HEK293T (cell line): ENCODE measurements around the gene MSLN.

ENCODE experiments used
- CTCF ChIA-PET: fragments of 350-600 bp; formaldehyde crosslinking; extraction: SDS; loops from one replicate; lab custom pipeline; 2021; ENCODE audit warnings: antibody characterized with exemption, inconsistent platforms; lab: Yijun Ruan, JAX
- POLR2A ChIA-PET: fragments of 350-600 bp; formaldehyde crosslinking; extraction: SDS; loops from one replicate; lab custom pipeline; 2020; ENCODE audit warnings: antibody characterized with exemption, inconsistent platforms; lab: Yijun Ruan, JAX
- DNase-seq: peaks from one replicate; pipeline ENCODE4 v3.0.0; 2012; ENCODE audit warnings: mixed read lengths; ENCODE audit errors: extremely low spot score
- ARNT ChIP-seq: fragments of 450-650 bp; IDR thresholded peaks from 2 replicates; pipeline ENCODE4 v1.6.1; 2017; ENCODE audit warnings: mild to moderate bottlenecking
- BHLHE40 ChIP-seq: fragments of 450-650 bp; IDR thresholded peaks from 2 replicates; pipeline ENCODE4 v1.6.1; 2016; ENCODE audit warnings: mild to moderate bottlenecking, moderate library complexity, borderline replicate concordance
- CTBP1 ChIP-seq: fragments of 450-650 bp; IDR thresholded peaks from 2 replicates; pipeline ENCODE4 v1.6.1; 2016; ENCODE audit warnings: borderline replicate concordance
- ELF4 ChIP-seq: fragments of 450-650 bp; IDR thresholded peaks from 2 replicates; pipeline ENCODE4 v1.6.1; 2017; ENCODE audit warnings: antibody characterized with exemption
- FOXA1 ChIP-seq: fragments of 450-650 bp; IDR thresholded peaks from 2 replicates; pipeline ENCODE4 v1.6.1; 2016; ENCODE audit warnings: mild to moderate bottlenecking
- FOXK2 ChIP-seq: fragments of 450-650 bp; IDR thresholded peaks from 2 replicates; pipeline ENCODE4 v1.6.1; 2016; ENCODE audit warnings: mild to moderate bottlenecking
- FOXM1 ChIP-seq: fragments of 450-650 bp; IDR thresholded peaks from 2 replicates; pipeline ENCODE4 v1.6.1; 2017; ENCODE audit warnings: mild to moderate bottlenecking, borderline replicate concordance
- HDGF ChIP-seq: fragments of 450-650 bp; IDR thresholded peaks from 2 replicates; pipeline ENCODE4 v1.6.1; 2017; ENCODE audit warnings: antibody characterized with exemption, borderline replicate concordance
- L3MBTL2 ChIP-seq: fragments of 450-650 bp; conservative IDR thresholded peaks from 2 replicates; pipeline ENCODE4 v1.6.1; 2016; ENCODE audit warnings: mild to moderate bottlenecking
- LEF1 ChIP-seq: fragments of 450-650 bp; IDR thresholded peaks from 2 replicates; pipeline ENCODE4 v1.6.1; 2017; ENCODE audit warnings: mild to moderate bottlenecking, borderline replicate concordance
- NFRKB ChIP-seq: fragments of 450-650 bp; IDR thresholded peaks from 2 replicates; pipeline ENCODE4 v1.6.1; 2016; ENCODE audit warnings: mild to moderate bottlenecking, moderate library complexity
- SP1 ChIP-seq: fragments of 450-650 bp; IDR thresholded peaks from 2 replicates; pipeline ENCODE4 v1.6.1; 2017
- SUZ12 ChIP-seq: fragments of 450-650 bp; IDR thresholded peaks from 2 replicates; pipeline ENCODE4 v1.6.1; 2016; ENCODE audit warnings: mild to moderate bottlenecking
- TARDBP ChIP-seq: fragments of 450-650 bp; IDR thresholded peaks from 2 replicates; pipeline ENCODE4 v1.6.1; 2016
- ZNF384 ChIP-seq: fragments of 450-650 bp; IDR thresholded peaks from 2 replicates; pipeline ENCODE4 v1.6.1; 2016
- TF ChIP-seq, protein P1 (sequence below): fragments of 450-650 bp; IDR thresholded peaks from 2 replicates; pipeline ENCODE4 v1.6.1; 2016

The MSLN gene

DNA sequence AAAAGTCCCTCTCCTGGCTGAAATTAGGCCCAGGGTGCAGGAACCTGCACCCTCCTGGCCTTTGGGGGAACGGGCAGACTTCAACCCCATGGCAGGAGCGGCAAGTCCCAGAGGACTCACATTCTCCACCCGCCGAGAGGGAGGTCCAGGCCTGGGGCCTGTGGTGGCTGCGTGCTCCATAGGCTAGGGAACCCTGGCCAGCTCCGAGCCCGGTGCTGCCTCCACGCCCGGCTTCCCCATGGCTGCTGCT lies 34.4 kb upstream of the MSLN start:
- no peak for DNase-seq
- POLR2A ChIA-PET, result interaction anchor here (1.2 to 5.0 kb wide), 5 partner anchors 8 to 58 kb away, joined by 3 to 27 read pairs (median 5); partner anchors contain the start of genes CIAO3 and METRN
- CTCF ChIA-PET, result interaction anchor here (1.6 kb wide), 1 partner anchor 16 kb away, joined by 6 read pairs; no protein-coding TSS in a partner anchor
- TF ChIP-seq FOXA1, result no peak
- no peak for TF ChIP-seq L3MBTL2
- TF ChIP-seq NFRKB, result no peak
- TF ChIP-seq, protein P1, sequence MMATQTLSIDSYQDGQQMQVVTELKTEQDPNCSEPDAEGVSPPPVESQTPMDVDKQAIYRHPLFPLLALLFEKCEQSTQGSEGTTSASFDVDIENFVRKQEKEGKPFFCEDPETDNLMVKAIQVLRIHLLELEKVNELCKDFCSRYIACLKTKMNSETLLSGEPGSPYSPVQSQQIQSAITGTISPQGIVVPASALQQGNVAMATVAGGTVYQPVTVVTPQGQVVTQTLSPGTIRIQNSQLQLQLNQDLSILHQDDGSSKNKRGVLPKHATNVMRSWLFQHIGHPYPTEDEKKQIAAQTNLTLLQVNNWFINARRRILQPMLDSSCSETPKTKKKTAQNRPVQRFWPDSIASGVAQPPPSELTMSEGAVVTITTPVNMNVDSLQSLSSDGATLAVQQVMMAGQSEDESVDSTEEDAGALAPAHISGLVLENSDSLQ, result no peak
- TF ChIP-seq FOXM1, result no peak
- TF ChIP-seq FOXK2, result no peak
- TF ChIP-seq SP1, result no peak
- no peak for TF ChIP-seq ELF4
- TF ChIP-seq SUZ12, result no peak
- TF ChIP-seq BHLHE40, result no peak
- no peak for TF ChIP-seq CTBP1
- no peak for TF ChIP-seq TARDBP
- TF ChIP-seq HDGF, result no peak
- no peak for TF ChIP-seq ARNT
- TF ChIP-seq LEF1, result no peak

DNA sequence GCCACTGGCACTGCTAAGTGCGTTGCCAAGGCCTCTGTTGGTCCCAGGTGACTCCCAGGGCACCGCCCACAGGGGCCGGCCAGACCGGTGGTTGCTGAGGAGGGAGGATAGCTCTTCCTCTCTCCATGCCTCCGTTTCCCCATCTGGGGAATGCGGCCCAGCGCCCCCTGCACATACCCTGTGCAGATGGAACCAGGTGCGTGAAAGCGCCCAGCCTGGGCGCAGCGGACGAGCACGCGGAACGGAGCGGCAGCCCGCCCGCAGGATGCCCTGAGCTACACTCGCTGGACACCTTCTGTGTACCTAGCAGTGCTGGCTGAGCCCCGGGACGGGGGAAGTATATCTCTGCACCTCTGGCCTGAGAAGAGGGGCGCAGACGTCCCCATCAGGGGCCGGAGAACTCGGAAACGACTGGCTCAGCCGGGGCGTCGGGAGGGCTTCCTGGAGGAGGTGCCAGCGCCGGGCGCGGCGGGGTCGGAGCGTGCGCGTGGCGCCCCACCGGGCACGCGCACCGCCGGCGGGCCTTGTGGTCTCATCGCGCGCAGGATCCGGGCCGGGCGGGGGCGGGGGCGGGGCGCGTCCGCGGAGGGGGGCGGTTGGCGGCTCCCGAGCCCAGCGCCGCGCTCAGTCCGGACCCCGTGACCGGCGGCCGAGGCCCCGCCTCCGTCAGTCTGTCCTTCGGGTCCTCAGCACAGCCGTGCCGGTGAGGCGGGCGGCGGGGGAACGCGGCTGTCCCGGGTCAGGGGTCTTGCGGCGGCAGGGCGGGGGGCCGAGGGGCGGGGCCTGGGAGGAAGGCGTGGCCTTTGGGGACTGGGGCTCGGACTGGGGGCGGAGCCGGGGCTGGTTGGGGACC lies 33.9 kb upstream of the MSLN start, which contains the start of the genes CCDC78 and HAGHL:
Gene CCDC78 (minus strand): TSS at position 6 of the 853 bp plus-strand sequence. CDS start 76 bp downstream, outside the sequence.
Gene HAGHL (plus strand): TSS at position 669 of the 853 bp plus-strand sequence. CDS start 404 bp downstream, outside the sequence.
- CTCF ChIA-PET, result interaction anchor here (1.6 kb wide), 1 partner anchor 17 kb away, joined by 6 read pairs; no protein-coding TSS in a partner anchor
- DNase-seq, result peak; percentile 66
- POLR2A ChIA-PET, result interaction anchor here (1.3 to 5.0 kb wide), 4 partner anchors 11 to 58 kb away, joined by 4 to 27 read pairs (median 9); partner anchors contain the start of genes CIAO3 and METRN
- TF ChIP-seq ELF4 (no peak), L3MBTL2 (no peak), SUZ12 (no peak), TARDBP (no peak)

DNA sequence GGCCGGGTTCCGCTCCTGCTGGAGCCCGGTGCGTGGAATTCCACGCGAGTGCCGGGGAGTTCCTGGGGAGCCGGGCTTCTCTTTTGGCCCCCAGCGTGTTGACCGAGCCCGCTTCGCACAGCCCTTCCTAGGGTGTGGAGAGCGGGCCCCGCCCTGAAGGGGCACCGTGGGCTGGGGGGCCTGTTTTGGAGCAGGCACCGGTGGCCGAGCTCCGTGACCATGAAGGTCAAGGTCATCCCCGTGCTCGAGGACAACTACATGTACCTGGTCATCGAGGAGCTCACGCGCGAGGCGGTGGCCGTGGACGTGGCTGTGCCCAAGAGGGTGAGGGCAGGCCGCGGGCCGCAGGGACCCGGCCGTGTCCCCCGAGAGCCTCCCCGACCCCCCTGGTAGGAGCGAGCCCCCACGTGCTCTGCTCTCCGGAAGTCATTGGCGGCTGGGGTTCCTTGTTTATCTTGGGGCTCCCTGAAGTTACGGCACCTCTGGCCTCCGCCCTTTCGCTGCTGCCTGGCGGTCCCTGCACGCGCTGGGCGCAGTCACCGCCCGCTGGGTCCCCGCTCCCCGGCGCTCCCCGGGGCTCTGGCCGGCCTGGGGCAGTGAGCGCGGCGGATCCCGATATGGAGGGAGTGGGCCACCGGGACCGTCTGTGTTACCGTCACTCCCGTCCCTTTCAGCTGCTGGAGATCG lies 33.1 kb upstream of the MSLN start:
- DNase-seq, result no peak
- ChIA-PET POLR2A (interaction anchor here (1.4 to 5.0 kb wide), 5 partner anchors 7 to 17 kb away, joined by 3 to 47 read pairs (median 12); partner anchors contain the start of genes ANTKMT, CIAO3 and METRN), CTCF (interaction anchor here (1.0 kb wide), 1 partner anchor 8 kb away, joined by 4 read pairs; no protein-coding TSS in a partner anchor)
- TF ChIP-seq TARDBP, result peak; percentile 80
- no peak for TF ChIP-seq ARNT
- no peak for TF ChIP-seq LEF1
- no peak for TF ChIP-seq BHLHE40

DNA sequence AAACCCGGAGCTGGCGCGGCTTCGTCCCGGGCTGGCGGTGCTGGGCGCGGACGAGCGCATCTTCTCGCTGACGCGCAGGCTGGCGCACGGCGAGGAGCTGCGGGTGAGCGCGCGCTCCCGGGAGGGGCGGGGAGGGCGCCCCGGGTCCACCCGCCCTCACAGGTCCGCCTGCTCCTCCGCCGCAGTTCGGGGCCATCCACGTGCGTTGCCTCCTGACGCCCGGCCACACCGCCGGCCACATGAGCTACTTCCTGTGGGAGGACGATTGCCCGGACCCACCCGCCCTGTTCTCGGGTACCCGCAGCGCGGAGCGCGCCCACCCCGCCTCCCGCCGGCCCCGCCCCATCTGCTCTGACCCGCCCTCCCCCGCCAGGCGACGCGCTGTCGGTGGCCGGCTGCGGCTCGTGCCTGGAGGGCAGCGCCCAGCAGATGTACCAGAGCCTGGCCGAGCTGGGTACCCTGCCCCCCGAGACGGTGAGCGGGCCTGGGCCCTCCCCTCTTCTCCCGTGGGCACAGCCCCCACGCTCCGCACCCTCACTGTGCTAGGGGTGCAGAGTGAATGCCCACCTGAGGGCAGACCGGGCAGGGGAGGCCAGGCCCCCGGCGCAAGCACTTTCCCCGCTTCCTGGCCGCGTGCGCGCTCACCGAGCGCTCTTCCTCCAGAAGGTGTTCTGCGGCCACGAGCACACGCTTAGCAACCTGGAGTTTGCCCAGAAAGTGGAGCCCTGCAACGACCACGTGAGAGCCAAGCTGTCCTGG lies 32.2 kb upstream of the MSLN start:
- DNase-seq, result peak; percentile 69

DNA sequence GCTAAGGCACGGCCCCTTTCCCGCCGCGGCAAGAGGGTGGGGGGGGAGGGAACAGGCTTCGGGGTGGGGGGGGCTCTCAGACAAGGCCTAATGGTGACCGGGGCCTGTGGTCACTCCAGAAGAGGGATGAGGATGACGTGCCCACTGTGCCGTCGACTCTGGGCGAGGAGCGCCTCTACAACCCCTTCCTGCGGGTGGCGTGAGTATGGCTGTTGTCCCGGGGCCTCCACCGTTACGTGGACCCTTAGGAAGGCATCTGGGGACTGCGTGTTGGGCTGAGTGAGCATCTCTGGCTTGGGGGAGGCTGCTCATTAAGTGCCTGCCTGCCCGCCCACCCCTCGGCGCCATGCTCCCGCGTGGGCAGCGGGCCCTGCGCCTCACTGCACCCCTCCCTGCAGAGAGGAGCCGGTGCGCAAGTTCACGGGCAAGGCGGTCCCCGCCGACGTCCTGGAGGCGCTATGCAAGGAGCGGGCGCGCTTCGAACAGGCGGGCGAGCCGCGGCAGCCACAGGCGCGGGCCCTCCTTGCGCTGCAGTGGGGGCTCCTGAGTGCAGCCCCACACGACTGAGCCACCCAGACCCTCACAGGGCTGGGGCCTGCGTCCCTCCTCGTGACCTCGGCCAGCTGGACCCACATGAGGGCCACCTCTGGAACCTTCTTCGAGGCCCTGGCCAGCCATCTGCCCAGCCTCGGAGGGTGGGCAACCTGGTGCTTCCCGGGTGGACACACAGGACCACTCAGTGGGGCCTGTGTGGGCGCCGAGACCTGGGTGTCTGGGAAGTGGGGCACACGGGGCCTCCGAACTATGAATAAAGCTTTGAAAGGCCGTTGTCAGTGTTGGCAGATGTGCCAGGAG lies 31.4 kb upstream of the MSLN start:
- no peak for DNase-seq
- CTCF ChIA-PET, result interaction anchor here (0.7 to 1.0 kb wide), 2 partner anchors 56 to 572 kb away, joined by 3 to 4 read pairs; no protein-coding TSS in a partner anchor
- POLR2A ChIA-PET, result interaction anchor here (1.0 to 5.0 kb wide), 5 partner anchors 9 to 60 kb away, joined by 3 to 47 read pairs (median 12); partner anchors contain the start of genes ANTKMT, CHTF18, CIAO3 and METRN
- TF ChIP-seq HDGF, result no peak
- no peak for TF ChIP-seq TARDBP
- TF ChIP-seq ELF4, result no peak
- no peak for TF ChIP-seq NFRKB

More for the DNA sequence above, 32.2 kb upstream of the MSLN start:
- ChIA-PET CTCF (interaction anchor here (1.0 kb wide), 1 partner anchor 9 kb away, joined by 4 read pairs; no protein-coding TSS in a partner anchor), POLR2A (interaction anchor here (0.7 to 5.0 kb wide), 5 partner anchors 8 to 60 kb away, joined by 3 to 47 read pairs (median 12); partner anchors contain the start of genes ANTKMT, CHTF18, CIAO3 and METRN)
- TF ChIP-seq BHLHE40, result no peak
- no peak; the same call in 1 of the 2 replicates for TF ChIP-seq L3MBTL2
- TF ChIP-seq ZNF384, result no peak
- TF ChIP-seq NFRKB, result no peak
- TF ChIP-seq ELF4, result no peak
